NK-92 (cell line): ENCODE results near the gene MTREX.

Source experiments
- DNase-seq: peaks from one replicate; lab custom pipeline; 2025; ENCODE audit not compliant: unreplicated experiment; lab: John Stamatoyannopoulos, UW

MTREX gene

GRCh38 chr5:55383254-55383653 lies 75.5 kb downstream of the MTREX start:
- no peak for DNase-seq

GRCh38 chr5:55384072-55384471 lies 76.3 kb downstream of the MTREX start:
- DNase-seq = no peak

GRCh38 chr5:55385227-55385626 lies 77.4 kb downstream of the MTREX start:
- no peak for DNase-seq

- DNase-seq = no peak
These were observed 78.1 kb downstream of the MTREX start for GRCh38 chr5:55385846-55386245.

- DNase-seq = no peak
These were observed 78.6 kb downstream of the MTREX start for GRCh38 chr5:55386356-55386755.

- DNase-seq = no peak
These were observed 80.1 kb downstream of the MTREX start for GRCh38 chr5:55387865-55388264.

GRCh38 chr5:55391707-55392106 lies 83.9 kb downstream of the MTREX start:
- no peak for DNase-seq

GRCh38 chr5:55392669-55393068 lies 84.9 kb downstream of the MTREX start:
- DNase-seq = no peak

- DNase-seq = no peak
These were observed 85.8 kb downstream of the MTREX start for GRCh38 chr5:55393501-55394175.

- no peak for DNase-seq
These were observed 94.4 kb downstream of the MTREX start for GRCh38 chr5:55402199-55402598.

- no peak for DNase-seq
These were observed 98.5 kb downstream of the MTREX start for GRCh38 chr5:55406292-55406691.

GRCh38 chr5:55407059-55407684 lies 99.4 kb downstream of the MTREX start:
- no peak for DNase-seq

- no peak for DNase-seq
These were observed 100.2 kb downstream of the MTREX start for GRCh38 chr5:55407984-55408383.

- no peak for DNase-seq
These were observed 102.0 kb downstream of the MTREX start for GRCh38 chr5:55409775-55410174.

GRCh38 chr5:55410845-55411244 lies 103.1 kb downstream of the MTREX start:
- DNase-seq = no peak

GRCh38 chr5:55411876-55412275 lies 104.1 kb downstream of the MTREX start:
- no peak for DNase-seq

GRCh38 chr5:55413644-55414043 lies 105.9 kb downstream of the MTREX start:
- no peak for DNase-seq

- no peak for DNase-seq
These were observed 107.3 kb downstream of the MTREX start for GRCh38 chr5:55415071-55415470.

GRCh38 chr5:55416306-55416705 lies 108.5 kb downstream of the MTREX start:
- DNase-seq = no peak

- no peak for DNase-seq
These were observed 111.5 kb downstream of the MTREX start for GRCh38 chr5:55418994-55419968.

- DNase-seq = no peak
These were observed 113.3 kb downstream of the MTREX start for GRCh38 chr5:55421074-55421529.

GRCh38 chr5:55426455-55426854 lies 118.7 kb downstream of the MTREX start:
- DNase-seq = no peak
